Kidney (tissue), 14 donors: ENCODE measurements around the gene C10orf120. TPM values are rescaled to one million over a fixed set of nuclear protein-coding genes. Genes with fewer than 3 reads are reported as not detected.

Experiments used
- DNase-seq, 5 donors: peaks; one replicate each; pipeline ENCODE4 v3.0.0-alpha.2; 2013 to 2020
- FAIRE-seq: peaks from 2 replicates; lab custom pipeline; 2012; peaks lifted over from hg19 to GRCh38; lab: Jason Lieb, UNC
- H3K27ac ChIP-seq, 2 donors: one replicate each; pipeline ENCODE4 v1.7.0; 2013; ENCODE audit warnings: low read depth in 2 of 2, low read length in 2 of 2, inconsistent platforms in 1 of 2
- H3K27me3 ChIP-seq: one replicate; pipeline ENCODE4 v1.7.1; 2013; ENCODE audit warnings: low read length, inconsistent platforms; ENCODE audit not compliant: control insufficient read depth, insufficient read depth
- H3K36me3 ChIP-seq, 3 donors: one replicate each; pipeline versions ENCODE4 v1.7.0 to v1.7.1; 2013; ENCODE audit warnings: low read length in 3 of 3, control low read depth in 1 of 3, inconsistent platforms in 1 of 3; ENCODE audit not compliant: insufficient read depth in 3 of 3, control insufficient read depth in 2 of 3
- H3K4me1 ChIP-seq, 3 donors: one replicate each; pipeline versions ENCODE4 v1.7.0 to v1.7.1; 2013; ENCODE audit warnings: low read length in 3 of 3, inconsistent platforms in 1 of 3, low read depth in 1 of 3; ENCODE audit not compliant: control insufficient read depth in 2 of 3, insufficient read depth in 2 of 3
- H3K4me3 ChIP-seq, 3 donors: one replicate each; pipeline versions ENCODE4 v1.7.0 to v1.8.1; 2013; ENCODE audit warnings: low read length in 3 of 3, control low read depth in 1 of 3, inconsistent platforms in 1 of 3
- H3K9ac ChIP-seq, 3 donors: one replicate each; pipeline versions ENCODE4 v1.7.0 to v1.7.1; 2013; ENCODE audit warnings: low read length in 3 of 3, control low read depth in 1 of 3, inconsistent platforms in 1 of 3
- H3K9me3 ChIP-seq, 3 donors: one replicate each; pipeline versions ENCODE4 v1.7.0 to v1.7.1; 2013; ENCODE audit warnings: low read length in 3 of 3, control low read depth in 1 of 3, inconsistent platforms in 1 of 3; ENCODE audit not compliant: control insufficient read depth in 2 of 3, insufficient read depth in 1 of 3
- CTCF ChIP-seq: IDR thresholded peaks from 3 replicates; pipeline ENCODE4 v1.5.1; 2012; ENCODE audit warnings: mild to moderate bottlenecking, moderate library complexity, borderline replicate concordance; ENCODE audit not compliant: insufficient read depth; ENCODE audit errors: extremely low read depth
- intact Hi-C: fragments of 100-400 bp; cut with DNase I; formaldehyde crosslinking; loops from one replicate; pipeline ENCODE4 v1.11.1; 2022
- polyA plus RNA-seq: library from polyadenylated mRNA; stranded (reverse); fragments of 350-450 nt; fragmentation: Illumina TruSeq; extraction: RNeasy Lipid Tissue Mini Kit (QIAGEN cat#74804); gene quantifications from one replicate; pipeline ENCODE4 v1.2.3, GENCODE V29; 2014; ENCODE audit warnings: low read depth, low replicate concordance; ENCODE audit not compliant: insufficient read depth
- total RNA-seq: library from RNA; stranded (reverse); fragmentation: NEBNext Ultra II Directional; extraction: Animal tissue kit (Norgen Biotek cat#: 25700); gene quantifications from one replicate; pipeline ENCODE4 v1.2.1, GENCODE V29; 2021
- donor health status: control.
- donor health status: control.
- donor health status: control.
- donor health status: control.
- donor health status: control.
- donor health status: DM: yes; HTN: yes; CAD: no.
- donor health status: Normal renal cell carcinoma (clear cell type).

C10orf120 gene
- total and polyA plus RNA-seq, 2 donors from 2014 or later: not detected

GRCh38 chr10:122744257-122744656 is 44.6 kb upstream of the C10orf120 start:
- no peaks in the 10 kb centered on the region for H3K27me3 ChIP-seq
- no peaks in the 10 kb centered on the region for H3K36me3 ChIP-seq
- DNase-seq: no peak
- intact Hi-C loops: no loop called here
- FAIRE-seq: no peak
- H3K4me3 ChIP-seq: no peak overlapping the region
- H3K9me3 ChIP-seq: no peaks in the 10 kb centered on the region
- H3K9ac ChIP-seq: no peak overlapping the region
- H3K4me1 ChIP-seq: no peaks in the 10 kb centered on the region
- H3K27ac ChIP-seq: no peak overlapping the region
- no peak for TF ChIP-seq CTCF

- no peak for TF ChIP-seq CTCF
- FAIRE-seq (no peak), DNase-seq (peak in 1 of 5 donors; percentile 3)
Observed at GRCh38 chr10:122740640-122741039, 41.0 kb upstream of the C10orf120 start.

GRCh38 chr10:122738031-122738430 is 38.4 kb upstream of the C10orf120 start:
- H3K27me3 ChIP-seq: no peaks in the 10 kb centered on the region
- no peak for TF ChIP-seq CTCF
- no peak for FAIRE-seq
- H3K36me3 ChIP-seq: no peaks in the 10 kb centered on the region
- no peaks in the 10 kb centered on the region for H3K9me3 ChIP-seq
- no peak overlapping the region for H3K27ac ChIP-seq
- no peak overlapping the region for H3K9ac ChIP-seq
- no peaks in the 10 kb centered on the region for H3K4me1 ChIP-seq
- intact Hi-C loops: no loop called here
- no peak for DNase-seq
- no peak overlapping the region for H3K4me3 ChIP-seq

More at GRCh38 chr10:122740640-122741039, 41.0 kb upstream of the C10orf120 start:
- no peaks in the 10 kb centered on the region for H3K27me3 ChIP-seq
- no peaks in the 10 kb centered on the region for H3K4me1 ChIP-seq
- intact Hi-C loops: no loop called here
- H3K9ac ChIP-seq: no peak overlapping the region
- no peaks in the 10 kb centered on the region for H3K9me3 ChIP-seq
- no peak overlapping the region for H3K4me3 ChIP-seq
- H3K27ac ChIP-seq: no peak overlapping the region
- H3K36me3 ChIP-seq: no peaks in the 10 kb centered on the region
